Activated CD8-positive, alpha-beta memory T cell treated with anti-CD3 and anti-CD28 coated beads, Interleukin-2, amount 50 U/mL, for 4 hours (primary cell): Measurements from ENCODE around the gene RAB40A.
"Not testable (repeated sequence)": the region's sequence is repeated elsewhere in the genome, so short reads cannot be mapped to it uniquely, and the experiment has no call there.

Source experiments
- DNase-seq: peaks from one replicate; pipeline ENCODE4 v3.0.0-alpha.2; 2020

The RAB40A gene

DNA sequence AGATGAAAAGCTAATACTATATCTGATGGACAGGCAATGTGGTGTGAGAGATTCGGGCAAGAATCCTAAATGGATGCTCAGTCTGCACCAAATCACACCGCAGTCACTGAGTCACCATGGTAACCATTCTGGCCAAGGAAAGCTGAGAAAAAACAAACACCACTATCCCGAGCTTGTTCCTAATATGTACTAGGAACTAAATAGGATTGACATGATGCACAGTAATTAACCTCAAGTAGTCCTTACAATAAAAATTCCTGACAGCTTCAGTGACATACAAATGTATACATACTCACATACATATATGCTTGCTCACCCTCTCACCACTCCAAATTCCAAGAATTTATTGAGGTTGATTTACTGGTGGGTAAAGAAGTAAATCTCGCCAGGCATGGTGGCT, 1.1 kb upstream of the RAB40A start:
- no peak for DNase-seq

DNA sequence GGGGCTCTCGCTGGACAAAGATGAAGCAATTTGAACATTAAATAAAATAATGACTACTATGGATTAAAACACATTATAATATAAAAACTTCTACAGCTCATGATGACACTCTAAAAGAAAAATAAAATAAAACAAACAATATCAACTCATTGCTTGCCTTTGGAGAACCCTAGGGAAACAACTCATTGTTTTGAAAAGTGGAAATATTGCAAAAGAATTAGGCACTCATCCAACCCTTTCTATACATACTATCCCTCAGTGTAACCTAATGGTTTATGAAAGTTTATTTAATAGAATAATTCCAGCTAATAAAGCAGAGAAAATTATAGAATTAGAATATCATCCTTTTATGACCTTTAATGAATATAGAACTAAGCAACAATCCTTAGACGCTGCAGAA, 718 bp downstream of the RAB40A start:
- DNase-seq: no peak

DNA sequence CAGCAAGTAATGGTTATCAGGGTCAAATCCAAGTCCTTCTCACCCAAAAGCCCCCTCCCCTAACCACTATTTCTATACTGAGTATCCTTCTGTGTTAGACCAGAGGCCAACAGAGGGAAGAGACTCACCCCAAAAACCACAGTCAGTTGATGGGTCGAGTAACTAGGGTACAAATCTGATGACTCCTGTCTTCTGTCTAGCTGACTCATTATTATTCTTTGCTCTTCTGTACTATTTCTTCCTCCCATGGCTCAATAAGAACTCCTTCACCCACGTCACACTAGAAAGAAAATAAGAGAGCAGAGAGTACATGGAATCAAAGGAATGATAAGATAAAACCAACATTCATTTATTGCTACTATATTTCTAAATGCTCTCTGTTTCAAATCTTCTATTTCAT, 2.0 kb downstream of the RAB40A start:
- DNase-seq: no peak

DNA sequence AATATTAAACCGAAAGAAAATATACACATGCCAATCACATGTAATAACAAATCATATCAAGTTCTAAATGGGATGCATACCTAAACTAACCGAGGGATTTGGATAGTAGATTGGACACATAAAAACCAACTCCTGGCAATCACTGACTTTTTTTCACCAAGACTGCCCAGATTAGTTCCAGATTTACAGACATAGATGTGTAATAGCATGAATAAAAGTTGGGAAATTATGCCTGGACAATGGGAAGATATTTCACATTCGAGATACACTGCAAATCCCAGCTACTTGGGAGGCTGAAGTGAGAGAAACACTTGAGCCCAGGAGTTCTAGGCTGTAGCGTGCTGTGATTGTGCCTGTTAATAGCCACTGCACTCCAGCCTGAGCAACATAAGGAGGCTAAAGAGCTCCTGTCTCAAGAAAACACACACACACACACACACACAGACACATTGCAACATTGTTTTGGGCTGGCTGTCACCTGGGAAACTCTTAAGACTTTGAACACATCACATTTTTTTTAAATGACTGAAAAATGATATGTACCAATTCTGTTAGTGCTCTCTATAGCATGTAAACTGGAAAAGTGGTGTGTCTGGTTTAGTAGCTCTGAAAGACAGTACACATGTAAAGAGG, 5.7 kb downstream of the RAB40A start:
- DNase-seq: no peak

DNA sequence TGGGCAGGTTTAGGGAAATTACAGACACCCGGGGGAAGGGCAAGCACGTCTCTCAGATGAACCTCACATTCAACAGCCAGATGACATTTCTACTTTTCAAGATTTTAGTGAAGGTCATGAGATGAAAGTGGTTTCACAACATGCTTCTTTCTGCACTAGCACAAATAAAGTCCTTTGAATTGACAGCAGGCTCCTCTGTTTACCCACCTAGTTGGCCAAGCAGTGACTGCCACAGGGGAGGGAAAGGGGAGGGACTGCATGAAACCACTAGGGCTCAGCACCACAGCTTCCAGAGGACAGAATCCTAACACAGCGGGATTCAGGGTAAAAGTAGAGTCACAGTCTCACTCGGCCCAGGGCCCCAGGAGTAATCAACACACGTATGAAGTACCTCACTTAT, 6.2 kb downstream of the RAB40A start:
- DNase-seq: no peak

DNA sequence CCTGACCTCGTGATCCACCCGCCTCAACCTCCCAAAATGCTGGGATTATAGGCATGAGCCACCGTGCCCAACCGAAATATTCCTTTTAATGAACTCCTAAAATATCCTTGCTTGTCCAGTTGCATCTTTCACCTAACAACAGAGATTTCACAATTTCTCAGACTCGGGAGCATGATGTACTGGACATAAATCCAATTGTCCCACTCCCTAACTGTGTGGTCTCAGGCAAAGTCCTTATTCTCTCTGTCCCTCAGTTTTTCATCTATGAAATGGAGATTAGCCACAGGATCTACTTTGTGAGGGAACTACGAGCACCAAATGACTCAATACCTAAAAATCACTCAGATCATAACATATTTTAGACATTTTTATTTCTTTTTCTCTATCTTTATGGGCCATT, 9.3 kb downstream of the RAB40A start:
- no peak for DNase-seq

DNA sequence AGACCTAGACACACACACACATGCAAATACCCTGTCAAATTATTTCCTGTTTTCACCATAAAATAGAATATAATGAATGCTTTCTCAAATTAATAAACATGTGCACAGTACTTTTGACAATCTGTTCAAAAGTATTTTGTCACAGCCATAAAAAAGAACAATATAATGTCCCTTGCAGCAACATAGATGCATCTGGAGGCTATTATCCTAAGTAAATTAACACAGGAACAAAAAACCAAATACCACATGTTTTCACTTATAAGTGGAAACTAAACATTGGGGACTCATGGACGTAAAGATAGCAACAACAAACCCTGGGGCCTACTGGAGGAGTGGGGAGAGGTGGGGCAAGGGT, 15.5 kb downstream of the RAB40A start:
- no peak for DNase-seq

DNA sequence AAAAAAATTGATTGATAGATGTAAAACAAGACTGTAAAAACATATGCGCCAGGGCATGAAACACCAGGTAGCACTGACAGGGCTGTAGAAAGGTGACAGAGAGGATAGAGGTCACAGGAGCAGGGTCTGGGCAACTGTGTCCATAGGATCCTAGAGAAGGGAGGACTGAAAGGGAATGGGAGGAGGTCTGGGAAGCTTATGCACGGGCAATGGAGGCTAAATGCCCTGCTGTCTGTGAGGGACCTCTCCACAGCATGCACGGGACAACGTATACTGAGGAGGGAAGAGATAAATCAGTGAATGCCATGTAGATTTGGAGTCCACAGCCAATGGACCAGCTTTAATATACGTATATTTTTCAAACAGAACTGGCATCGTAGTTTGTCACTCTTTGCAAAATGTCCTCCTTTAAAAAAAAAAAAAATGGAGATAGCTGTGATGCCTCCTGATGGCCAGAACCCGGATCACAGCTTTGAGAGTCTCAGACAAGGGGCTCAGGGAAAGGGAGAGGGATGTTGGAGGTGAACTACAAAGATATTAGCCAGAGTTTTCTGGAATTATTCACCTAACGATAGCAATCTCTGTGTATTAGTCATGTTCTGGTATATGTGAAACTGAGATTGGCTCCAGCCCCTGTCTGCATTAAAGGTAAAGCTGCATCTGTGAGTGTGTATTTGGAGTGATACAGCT, 16.0 kb downstream of the RAB40A start:
- no peak for DNase-seq

DNA sequence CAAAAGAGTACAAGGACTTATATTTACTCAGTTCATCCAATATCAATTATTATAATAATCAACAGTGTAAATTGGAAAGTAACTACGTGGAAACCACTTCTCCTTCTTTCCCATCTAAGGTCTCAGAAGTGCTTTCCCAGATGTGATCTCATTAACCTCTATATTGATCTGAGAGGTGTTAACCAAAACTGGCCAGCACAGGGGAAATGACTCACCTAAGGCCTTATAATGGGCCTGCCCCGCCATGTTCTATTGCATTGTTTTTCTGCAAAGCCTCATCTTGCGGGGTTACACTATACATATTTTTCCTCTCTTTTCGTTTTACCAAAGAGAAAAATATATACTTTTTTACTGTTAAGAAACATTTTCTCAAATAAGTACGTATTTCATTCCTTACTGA, 20.5 kb downstream of the RAB40A start:
- DNase-seq: no peak

DNA sequence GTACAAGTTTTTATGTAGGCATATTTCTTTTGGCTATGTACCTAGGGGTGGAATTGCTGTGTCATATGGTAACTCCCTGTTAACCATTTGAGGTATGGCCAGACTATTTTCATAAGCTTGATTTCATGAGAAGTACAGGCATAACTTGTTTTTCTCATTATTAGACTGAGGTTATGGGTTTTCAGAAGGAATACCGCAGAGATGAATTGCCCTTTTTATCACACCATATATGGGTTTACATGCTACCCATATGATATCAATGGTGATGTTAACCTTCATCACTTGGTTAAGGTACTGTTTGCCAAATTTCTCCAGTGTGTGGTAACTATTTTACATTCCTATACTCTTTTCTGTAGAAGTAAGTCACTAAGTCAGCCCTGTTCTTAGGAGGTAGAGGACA, 23.5 kb downstream of the RAB40A start:
- DNase-seq: no peak

DNA sequence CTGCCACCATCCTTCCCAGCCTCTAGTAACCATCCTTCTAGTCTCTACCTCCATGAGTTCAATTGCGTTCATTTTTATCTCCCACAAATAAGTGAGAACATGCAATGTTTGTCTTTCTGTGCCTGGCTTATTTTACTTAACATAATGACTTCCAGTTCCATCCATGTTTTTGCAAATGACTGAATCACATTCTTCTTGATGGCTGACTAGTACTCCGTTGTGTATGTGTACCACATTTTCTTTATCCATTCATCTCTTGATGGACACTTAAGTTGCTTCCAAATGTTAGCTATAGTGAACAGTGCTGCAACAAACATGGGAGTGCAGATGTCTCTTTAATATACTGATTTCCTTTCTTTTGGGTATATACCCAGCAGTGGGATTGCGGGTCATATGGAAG, 25.7 kb downstream of the RAB40A start:
- not testable (repeated sequence) for DNase-seq

DNA sequence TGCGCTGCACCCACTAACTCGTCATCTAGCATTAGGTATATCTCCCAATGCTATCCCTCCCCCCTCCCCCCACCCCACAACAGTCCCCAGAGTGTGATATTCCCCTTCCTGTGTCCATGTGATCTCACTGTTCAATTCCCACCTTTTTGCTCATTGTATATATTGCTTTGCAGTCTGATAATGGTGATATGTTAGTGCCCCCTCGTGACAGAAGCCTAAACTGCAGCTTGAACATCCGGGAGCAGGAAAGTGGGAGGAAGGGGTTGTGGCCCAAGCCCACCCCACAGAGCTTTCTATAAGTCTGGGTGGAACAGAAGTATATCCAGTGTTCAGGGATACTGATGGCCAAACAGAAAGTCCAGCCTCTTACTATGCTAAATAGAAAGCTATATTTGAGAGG, 29.6 kb downstream of the RAB40A start:
- not testable (repeated sequence) for DNase-seq

DNA sequence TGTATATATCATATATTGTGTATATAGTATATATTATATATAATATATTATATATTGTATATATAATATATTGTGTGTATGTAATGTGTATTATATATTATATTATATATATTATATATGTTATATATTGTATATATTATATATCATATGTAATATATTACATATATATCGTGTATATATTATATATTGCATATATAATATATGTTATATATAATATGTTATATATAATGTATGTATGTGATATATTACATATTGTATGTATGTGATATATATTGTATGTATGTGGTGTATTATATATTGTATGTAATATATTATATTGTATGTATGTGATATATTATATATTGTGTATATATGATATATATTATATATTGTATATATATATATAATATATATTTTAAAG, 30.5 kb downstream of the RAB40A start:
- DNase-seq: no peak

DNA sequence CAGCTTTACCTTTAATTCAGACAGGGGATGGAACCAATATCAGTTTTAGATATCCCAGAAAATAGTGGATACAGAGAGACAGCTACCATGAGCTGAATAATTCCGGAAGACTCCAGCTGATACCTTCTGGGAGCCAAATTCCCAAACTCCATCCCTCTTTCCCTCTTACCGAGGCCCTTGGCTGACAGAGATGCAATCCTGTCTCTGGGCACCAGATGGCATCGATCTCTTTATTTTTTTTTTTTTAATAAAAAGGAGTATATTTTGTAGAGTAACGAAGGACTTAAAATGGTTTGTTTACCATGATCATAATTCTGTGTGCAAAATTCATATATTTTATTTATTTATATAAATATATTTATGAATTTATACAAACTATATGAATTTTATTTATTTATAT, 31.0 kb downstream of the RAB40A start:
- no peak for DNase-seq

DNA sequence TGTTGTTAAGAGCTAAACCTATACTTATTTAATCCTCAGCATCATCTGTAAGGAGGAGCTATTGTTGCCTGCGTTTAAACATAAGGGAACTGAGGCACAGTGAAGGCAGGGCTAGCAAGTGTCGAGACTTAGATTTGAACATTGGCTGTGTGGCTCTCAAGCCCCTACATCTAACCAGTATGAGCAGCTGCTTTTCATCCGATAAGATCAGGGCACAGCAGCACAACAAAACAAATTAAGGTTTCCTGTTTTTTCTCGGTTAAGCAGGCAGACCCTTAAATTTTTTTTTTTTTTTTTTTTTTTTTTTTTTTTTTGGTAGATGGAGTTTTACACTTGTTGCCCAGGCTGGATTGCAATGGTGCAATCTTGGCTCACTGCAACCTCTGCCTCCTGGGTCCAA, 35.6 kb downstream of the RAB40A start:
- DNase-seq: no peak

DNA sequence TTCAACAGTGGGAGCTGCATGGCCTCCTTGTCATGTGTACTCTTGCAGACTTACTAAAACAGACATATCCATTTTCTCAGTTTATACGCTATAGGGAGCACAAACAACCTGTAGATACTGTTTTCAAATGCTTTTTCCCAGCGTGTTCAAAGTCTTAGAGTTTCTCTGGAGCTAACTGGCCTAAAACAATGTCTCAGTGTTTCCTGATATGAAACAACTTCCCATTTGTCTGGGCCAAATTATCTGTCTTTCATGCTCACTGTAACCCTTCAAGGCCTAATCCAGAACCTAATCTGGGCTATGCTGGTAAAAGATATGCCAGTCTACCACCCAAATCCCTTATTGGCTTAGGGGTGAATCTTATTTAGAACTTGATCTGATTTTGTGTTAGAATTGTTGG, 38.8 kb downstream of the RAB40A start:
- DNase-seq: no peak

DNA sequence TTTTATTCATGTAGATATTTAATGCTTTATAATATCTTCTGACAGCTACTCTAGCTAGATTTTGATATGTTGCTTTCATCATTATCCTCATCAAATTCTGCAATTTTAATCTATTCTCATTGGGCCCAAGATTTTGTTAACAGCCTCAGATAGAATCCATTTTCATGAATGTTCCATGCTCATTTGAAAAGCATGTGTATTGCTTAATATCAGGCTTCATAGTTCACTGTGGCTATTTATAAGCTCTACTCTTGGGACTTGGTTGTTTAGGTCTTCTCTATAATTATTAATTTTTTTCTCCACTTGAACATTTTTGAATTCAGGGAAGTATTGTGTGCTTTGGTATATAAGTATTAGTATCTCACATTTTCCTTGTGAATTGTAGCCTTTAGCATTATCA, 41.8 kb downstream of the RAB40A start:
- no peak for DNase-seq

DNA sequence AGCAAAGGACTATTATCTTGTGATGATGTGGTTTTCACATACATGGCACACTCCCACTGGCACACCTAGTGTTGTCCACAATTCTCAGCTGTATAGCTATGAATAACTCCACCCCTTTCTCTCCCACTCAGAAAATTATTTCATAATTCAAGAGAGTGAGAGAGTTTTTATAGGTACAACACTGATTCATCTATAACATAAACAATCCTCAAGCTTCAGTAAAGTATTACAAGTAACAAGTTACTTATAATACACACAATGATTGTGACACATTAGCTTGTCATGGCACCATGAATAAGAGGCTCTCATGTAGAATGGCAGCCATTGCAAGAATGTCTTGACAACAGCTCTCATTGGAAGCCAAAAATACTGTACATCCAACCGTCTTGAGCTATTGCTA, 43.9 kb downstream of the RAB40A start:
- no peak for DNase-seq

DNA sequence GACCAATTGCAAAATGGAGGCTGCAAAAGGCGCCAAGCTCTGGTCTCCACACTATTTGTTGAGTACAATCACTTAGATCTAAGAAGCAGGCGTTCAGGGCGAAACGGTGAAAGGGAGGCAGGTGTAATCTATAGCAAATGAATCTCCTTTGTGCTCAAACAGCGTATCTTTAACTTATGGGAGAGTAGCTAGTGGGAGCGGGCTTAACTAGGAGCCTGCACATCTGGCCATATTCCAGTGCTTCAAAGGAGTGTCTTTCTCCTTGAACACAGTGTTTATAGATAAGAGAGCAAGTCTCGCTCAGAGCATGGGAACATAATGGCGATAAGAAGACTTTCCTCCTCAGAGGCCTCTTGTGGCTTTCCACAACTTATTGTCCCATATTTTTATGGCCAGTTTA, 49.3 kb downstream of the RAB40A start:
- DNase-seq: not testable (repeated sequence)

DNA sequence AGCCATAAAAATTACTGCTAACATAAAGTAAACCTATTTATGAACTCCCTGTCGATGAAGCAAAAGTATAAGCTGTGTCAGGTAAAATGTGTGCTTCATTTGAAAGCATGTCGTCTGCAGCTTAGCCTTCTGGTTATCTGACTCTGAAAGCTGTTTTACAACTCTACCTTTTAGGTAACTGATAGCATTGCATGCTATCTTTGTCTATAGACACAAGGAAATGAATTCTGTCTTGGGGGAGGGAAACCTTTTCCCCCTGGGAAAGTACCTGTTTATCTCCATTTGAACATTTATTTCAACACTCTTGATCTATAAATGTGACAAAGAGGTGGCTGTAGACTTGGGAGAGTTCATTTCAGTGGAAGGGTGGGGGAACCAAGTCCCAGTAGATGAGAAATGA, 51.4 kb downstream of the RAB40A start:
- DNase-seq: no peak

DNA sequence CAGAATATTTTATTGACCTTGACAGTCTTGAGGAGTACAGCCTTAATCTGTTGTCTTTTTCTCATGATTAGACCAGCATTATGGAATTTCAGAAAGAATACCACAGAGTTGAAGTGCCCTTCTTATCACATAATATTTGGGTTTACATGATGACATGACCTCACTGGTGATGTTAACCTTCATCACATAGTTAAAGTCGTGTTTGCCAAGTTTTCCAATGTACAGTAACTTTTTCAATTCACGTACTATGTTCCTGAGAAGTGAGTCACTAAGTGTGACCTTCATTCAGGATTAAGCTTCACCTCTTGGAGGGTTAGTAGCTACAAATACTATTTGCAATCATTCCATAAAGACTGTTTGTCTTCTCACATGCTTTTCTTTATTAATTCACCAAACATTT, 52.1 kb downstream of the RAB40A start:
- DNase-seq: no peak

DNA sequence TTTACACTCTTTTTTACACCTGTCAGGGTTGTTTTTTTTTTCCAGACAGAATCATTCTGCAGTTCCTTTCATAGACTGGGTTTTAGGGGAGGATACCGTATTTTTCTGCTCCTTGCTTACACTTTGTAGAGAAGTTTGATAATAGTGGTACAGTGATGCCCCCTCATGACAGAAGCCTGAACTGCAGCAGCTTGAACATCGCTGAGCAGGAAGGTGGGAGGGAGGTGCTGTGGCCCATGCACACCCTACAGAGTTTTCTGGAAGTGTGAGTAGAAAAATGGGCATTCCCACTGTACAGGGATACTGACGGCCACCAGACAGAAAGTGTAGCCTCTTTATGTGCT, 54.5 kb downstream of the RAB40A start:
- DNase-seq: peak; percentile 67

DNA sequence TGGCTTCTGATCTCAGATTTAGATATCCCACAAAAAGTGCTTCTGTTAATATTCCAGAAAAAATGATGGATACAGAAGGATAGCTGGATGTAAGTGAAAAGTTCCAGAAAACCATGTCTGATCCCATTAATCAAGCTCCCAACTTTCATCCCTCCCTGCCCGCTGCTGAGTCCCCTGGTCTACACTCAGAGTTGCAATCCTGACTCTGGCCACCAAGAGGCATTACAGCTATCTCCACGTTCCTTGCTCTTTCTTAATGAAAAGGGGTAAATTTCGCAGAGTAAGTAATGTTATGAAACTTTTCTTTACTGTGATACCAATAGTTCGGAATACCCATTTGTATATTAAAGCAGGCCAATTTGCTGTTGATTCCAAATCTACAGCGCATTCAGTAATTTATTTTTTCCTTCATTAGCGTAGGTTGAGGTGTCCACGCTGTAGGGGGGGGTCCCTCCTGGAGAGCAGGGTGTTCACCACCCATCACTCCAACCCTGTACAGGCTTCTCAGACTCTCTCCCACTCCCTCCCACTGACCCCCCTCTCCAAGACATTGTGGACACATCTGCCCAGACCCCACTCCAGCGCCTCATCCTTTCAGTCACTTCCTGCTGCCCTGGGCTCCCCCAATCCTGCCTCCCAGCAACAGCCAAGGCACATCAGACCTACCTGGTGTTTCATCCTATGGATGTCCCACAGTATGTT, 55.1 kb downstream of the RAB40A start:
- peak; percentile 17 for DNase-seq

DNA sequence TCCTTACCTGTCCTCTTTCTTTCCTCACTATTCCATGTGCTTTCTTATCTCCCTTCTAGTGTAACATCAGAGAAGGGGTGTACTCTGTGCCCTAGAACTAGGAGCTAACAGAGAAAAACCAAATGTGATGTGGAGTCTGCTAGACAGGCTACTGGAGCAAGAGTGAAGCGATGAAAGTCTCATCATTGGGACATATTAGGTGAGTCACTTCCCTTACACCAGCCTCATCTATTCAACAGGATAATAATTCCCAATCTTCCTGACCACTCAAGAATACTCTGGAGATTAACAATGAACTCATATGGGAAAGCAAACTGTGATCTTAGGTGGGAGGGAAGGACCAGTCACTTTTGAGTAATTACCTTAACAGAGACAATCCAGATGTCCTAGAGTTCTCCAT, 58.1 kb downstream of the RAB40A start:
- DNase-seq: no peak
